Tibial artery (tissue), 4 donors: Measurements from ENCODE around the gene URI1.

Experiments used
- DNase-seq, 2 donors: peaks; one replicate each; pipeline ENCODE4 v3.0.0-alpha.2; 2019
- H3K27ac ChIP-seq, 2 donors: fragments of 200-600 bp; sonication (generic) in 1 of 2; 1 replicate in 1 of 2; 2 replicates in 1 of 2; pipeline ENCODE4 v1.5.1; 2018 to 2019; ENCODE audit warnings: mild to moderate bottlenecking in 1 of 2
- H3K27me3 ChIP-seq, 2 donors: fragments of 200-600 bp; sonication (generic) in 1 of 2; one replicate each; pipeline versions ENCODE4 v1.5.1 to v1.6.0; 2016 to 2019
- H3K36me3 ChIP-seq, 3 donors: fragments of 200-600 bp; sonication (generic) in 2 of 3; one replicate each; pipeline ENCODE4 v1.5.1; 2016 to 2019; ENCODE audit warnings: mild to moderate bottlenecking in 2 of 3
- H3K4me1 ChIP-seq, 4 donors: fragments of 200-600 bp; sonication (generic) in 2 of 4; 1 replicate in 3 of 4; 2 replicates in 1 of 4; pipeline ENCODE4 v1.5.1; 2016 to 2019
- H3K4me3 ChIP-seq, 2 donors: fragments of 200-600 bp; sonication (generic) in 1 of 2; 1 replicate in 1 of 2; 2 replicates in 1 of 2; pipeline ENCODE4 v1.5.1; 2018 to 2019; ENCODE audit warnings: mild to moderate bottlenecking in 2 of 2
- H3K9me3 ChIP-seq, 3 donors: fragments of 200-600 bp; sonication (generic) in 1 of 3; one replicate each; pipeline ENCODE4 v1.5.1; 2016 to 2019
- intact Hi-C: fragments of 100-400 bp; cut with DNase I; formaldehyde crosslinking; loops from one replicate; pipeline ENCODE4 v1.15.0; 2023; ENCODE audit warnings: low total_unique reads
- TF ChIP-seq, protein P1 (sequence below), 2 experiments: fragments of 200-600 bp in 1 of 2; fragments of 450-650 bp in 1 of 2; IDR thresholded peaks; one replicate each; pipeline ENCODE4 v1.5.1; 2017 to 2019; ENCODE audit warnings: antibody characterized with exemption in 2 of 2, mild to moderate bottlenecking in 1 of 2, moderate library complexity in 1 of 2

Gene URI1

DNA sequence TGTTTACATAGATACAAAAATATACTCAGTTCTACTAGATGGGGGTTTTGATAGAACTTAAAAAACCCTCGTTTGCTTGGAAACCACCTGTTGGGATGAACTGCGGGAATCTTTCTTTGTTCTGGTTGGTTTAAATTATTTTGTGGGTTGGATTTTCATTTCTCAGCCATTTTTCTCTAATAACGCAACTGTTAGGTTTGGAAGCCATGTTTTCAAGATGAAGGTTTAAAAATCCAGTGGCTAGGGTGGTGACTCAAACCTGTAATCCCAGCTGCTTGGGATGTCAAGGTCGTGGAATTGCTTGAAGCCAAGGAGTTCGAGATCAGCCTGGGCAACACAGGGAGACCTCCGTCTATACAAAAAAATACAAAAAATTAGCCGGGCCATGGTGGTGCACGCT lies 1.6 kb downstream of the URI1 start:
- intact Hi-C loops: no loop called here
- DNase-seq: no peak
- H3K36me3 ChIP-seq: no peaks in the 10 kb centered on the region
- peak overlapping the region in 1 of 2 donors; percentile 81 for H3K4me3 ChIP-seq
- no peaks in the 10 kb centered on the region for H3K27me3 ChIP-seq
- peak overlapping the region in 1 of 2 donors; percentile 75 for H3K27ac ChIP-seq
- TF ChIP-seq, protein P1, sequence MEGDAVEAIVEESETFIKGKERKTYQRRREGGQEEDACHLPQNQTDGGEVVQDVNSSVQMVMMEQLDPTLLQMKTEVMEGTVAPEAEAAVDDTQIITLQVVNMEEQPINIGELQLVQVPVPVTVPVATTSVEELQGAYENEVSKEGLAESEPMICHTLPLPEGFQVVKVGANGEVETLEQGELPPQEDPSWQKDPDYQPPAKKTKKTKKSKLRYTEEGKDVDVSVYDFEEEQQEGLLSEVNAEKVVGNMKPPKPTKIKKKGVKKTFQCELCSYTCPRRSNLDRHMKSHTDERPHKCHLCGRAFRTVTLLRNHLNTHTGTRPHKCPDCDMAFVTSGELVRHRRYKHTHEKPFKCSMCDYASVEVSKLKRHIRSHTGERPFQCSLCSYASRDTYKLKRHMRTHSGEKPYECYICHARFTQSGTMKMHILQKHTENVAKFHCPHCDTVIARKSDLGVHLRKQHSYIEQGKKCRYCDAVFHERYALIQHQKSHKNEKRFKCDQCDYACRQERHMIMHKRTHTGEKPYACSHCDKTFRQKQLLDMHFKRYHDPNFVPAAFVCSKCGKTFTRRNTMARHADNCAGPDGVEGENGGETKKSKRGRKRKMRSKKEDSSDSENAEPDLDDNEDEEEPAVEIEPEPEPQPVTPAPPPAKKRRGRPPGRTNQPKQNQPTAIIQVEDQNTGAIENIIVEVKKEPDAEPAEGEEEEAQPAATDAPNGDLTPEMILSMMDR (IDR thresholded peaks at IDR 0.05): no peak
- peaks cover 0 to 49% (median 17%) of the 10 kb centered on the region in 4 donors for H3K4me1 ChIP-seq
- H3K9me3 ChIP-seq: no peaks in the 10 kb centered on the region

DNA sequence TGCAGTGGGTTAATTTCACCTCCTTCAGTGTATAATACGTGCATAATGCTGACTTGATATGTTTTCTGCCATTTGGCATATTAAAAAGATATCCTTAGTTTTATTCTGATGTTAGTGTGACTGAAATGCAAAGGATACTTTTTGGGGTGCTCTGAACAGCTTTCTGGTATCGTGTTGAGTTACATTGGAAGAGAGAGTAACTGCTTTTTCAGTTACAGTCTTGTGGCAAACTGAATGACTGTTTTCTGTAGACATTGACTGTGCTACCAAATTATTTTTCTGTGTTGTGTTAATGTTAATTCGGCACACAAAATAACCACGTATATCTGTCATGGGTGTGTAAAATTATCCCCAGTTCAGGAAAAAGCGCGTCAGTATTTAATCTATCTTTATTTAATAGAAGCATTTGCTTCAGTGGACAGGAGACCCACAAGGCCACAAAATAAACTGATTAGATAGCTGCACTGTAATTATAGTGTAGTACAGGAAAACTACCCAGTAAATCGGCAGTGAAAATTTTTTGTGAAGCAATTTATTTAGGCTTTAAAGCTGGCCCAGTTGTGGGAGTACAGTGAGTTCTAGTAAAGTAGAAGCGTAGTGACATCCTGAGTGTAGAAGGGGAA lies 2.5 kb downstream of the URI1 start:
- Histone ChIP-seq H3K4me3 (no peak overlapping the region), H3K9me3 (no peaks in the 10 kb centered on the region), H3K4me1 (peaks cover 0 to 49% (median 17%) of the 10 kb centered on the region in 4 donors), H3K36me3 (no peaks in the 10 kb centered on the region), H3K27ac (peak overlapping the region in 1 of 2 donors; percentile 23), H3K27me3 (no peaks in the 10 kb centered on the region)
- no peak for DNase-seq
- TF ChIP-seq, protein P1 (IDR thresholded peaks at IDR 0.05): no peak
- intact Hi-C loops: no loop called here

DNA sequence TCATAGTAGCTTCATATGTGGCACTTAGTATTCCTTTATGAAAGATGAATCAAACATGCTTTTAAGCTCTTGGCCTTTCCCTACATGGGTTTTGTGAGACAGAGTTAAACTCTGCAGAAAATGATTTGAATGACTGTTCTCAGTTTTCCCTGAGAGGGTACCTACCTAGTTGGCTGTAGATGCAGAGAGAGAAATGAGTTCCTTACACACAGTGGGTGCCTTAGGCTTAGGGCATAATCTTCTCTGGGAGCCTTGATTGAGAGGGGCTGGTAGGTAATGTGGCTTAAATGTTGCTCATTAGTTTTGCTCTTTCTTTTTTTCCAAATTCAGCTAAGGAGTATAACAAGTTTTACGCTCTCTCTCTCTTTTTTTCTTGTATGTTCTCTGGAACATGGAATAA lies 3.0 kb downstream of the URI1 start:
- intact Hi-C loops: no loop called here
- DNase-seq: no peak
- Histone ChIP-seq H3K36me3 (no peaks in the 10 kb centered on the region), H3K4me1 (peaks cover 0 to 49% (median 17%) of the 10 kb centered on the region in 4 donors), H3K4me3 (no peak overlapping the region), H3K27me3 (no peaks in the 10 kb centered on the region), H3K9me3 (no peaks in the 10 kb centered on the region), H3K27ac (peak overlapping the region in 1 of 2 donors; percentile 23)
- TF ChIP-seq, protein P1 (IDR thresholded peaks at IDR 0.05): no peak

DNA sequence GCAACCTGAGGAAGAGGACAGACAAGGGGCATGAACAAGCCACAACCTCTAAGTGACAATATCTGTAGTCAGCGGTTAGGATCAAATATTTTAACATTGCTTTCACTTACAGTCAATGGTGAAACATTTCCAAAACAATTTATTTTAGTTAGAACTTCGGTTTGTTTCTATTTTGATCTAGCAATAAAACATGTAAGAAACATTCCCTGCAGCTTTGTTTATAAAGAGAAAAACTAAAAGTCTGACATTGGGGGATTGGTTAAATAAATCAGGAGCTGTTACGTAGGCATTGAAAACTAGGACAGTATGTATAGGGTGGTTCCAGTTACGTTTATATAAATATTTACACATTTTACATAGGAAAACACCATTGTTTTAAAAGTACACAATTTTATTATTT lies 3.4 kb downstream of the URI1 start:
- Histone ChIP-seq H3K4me1 (peaks cover 0 to 49% (median 17%) of the 10 kb centered on the region in 4 donors), H3K9me3 (no peaks in the 10 kb centered on the region), H3K4me3 (no peak overlapping the region), H3K27me3 (no peaks in the 10 kb centered on the region), H3K27ac (peak overlapping the region in 1 of 2 donors; percentile 23), H3K36me3 (no peaks in the 10 kb centered on the region)
- intact Hi-C loops: no loop called here
- no peak for DNase-seq
- TF ChIP-seq, protein P1 (IDR thresholded peaks at IDR 0.05): no peak

DNA sequence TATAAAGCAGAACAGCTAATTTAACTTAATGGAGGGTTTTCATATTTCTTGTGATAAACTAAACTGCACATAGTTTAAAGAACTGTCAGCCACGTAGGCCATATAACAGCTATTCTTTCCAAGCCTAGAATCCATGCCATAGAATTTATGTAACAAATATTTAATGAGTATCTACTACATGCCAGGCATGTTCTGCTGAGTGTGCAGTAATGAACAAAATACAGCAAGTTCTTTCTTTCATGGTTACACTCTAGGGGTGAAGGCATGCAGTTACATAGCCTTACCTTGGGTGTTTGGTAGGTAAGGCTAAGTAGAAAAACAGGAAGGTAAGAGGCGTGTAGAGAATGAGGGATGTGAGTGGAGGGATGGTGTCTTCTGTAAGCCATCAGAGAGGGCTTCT lies 4.6 kb downstream of the URI1 start:
- DNase-seq: no peak
- Histone ChIP-seq H3K27me3 (no peaks in the 10 kb centered on the region), H3K36me3 (no peaks in the 10 kb centered on the region), H3K27ac (no peak overlapping the region), H3K4me1 (peaks cover 0 to 41% (median 17%) of the 10 kb centered on the region in 4 donors), H3K4me3 (no peak overlapping the region), H3K9me3 (no peaks in the 10 kb centered on the region)
- intact Hi-C loops: no loop called here
- TF ChIP-seq, protein P1 (IDR thresholded peaks at IDR 0.05): no peak
